Activated T-cell treated with anti-CD3 and anti-CD28 coated beads, Interleukin-2, amount 50 U/mL, for 1 hour (primary cell): ENCODE data around the gene ANKRD18B.
A peak's percentile ranks its signal among the peaks of the same experiment; 100 is the strongest.
"Not testable (repeated sequence)": the region's sequence is repeated elsewhere in the genome, so short reads cannot be mapped to it uniquely, and the experiment has no call there.

Experiments used
- DNase-seq: peaks from one replicate; pipeline ENCODE4 v3.0.0-alpha.2; 2020

The ANKRD18B gene

GRCh38 chr9:33523397-33524305 is at the start of gene ANKRD18B:
Gene ANKRD18B, plus strand, starts transcription at chr9:33524251. Its CDS starts 239 bp downstream, at chr9:33524490.
- peak; percentile 55 for DNase-seq

- no peak for DNase-seq
Measured at GRCh38 chr9:33475357-33475756, 48.7 kb upstream of the ANKRD18B start.

- DNase-seq, result no peak
Measured at GRCh38 chr9:33476503-33476902, 47.5 kb upstream of the ANKRD18B start.

- no peak for DNase-seq
Measured at GRCh38 chr9:33480106-33480505, 43.9 kb upstream of the ANKRD18B start.

- DNase-seq, result no peak
Measured at GRCh38 chr9:33480976-33481375, 43.1 kb upstream of the ANKRD18B start.

- not testable (repeated sequence) for DNase-seq
Measured at GRCh38 chr9:33485312-33485711, 38.7 kb upstream of the ANKRD18B start.

GRCh38 chr9:33489066-33489465 is 35.0 kb upstream of the ANKRD18B start:
- DNase-seq, result no peak

GRCh38 chr9:33493819-33494218 is 30.2 kb upstream of the ANKRD18B start:
- DNase-seq, result not testable (repeated sequence)

- no peak for DNase-seq
Measured at GRCh38 chr9:33498387-33498786, 25.7 kb upstream of the ANKRD18B start.

GRCh38 chr9:33506626-33507370 is 17.3 kb upstream of the ANKRD18B start:
- no peak for DNase-seq

GRCh38 chr9:33510262-33511183 is 13.5 kb upstream of the ANKRD18B start:
- DNase-seq, result peak; percentile 47

GRCh38 chr9:33511184-33511517 is 12.9 kb upstream of the ANKRD18B start:
- DNase-seq, result not testable (repeated sequence)

GRCh38 chr9:33512535-33512934 is 11.5 kb upstream of the ANKRD18B start:
- not testable (repeated sequence) for DNase-seq

- DNase-seq, result not testable (repeated sequence)
Measured at GRCh38 chr9:33515342-33515995, 8.6 kb upstream of the ANKRD18B start.

GRCh38 chr9:33516397-33516796 is 7.7 kb upstream of the ANKRD18B start:
- DNase-seq, result not testable (repeated sequence)

- DNase-seq, result no peak
Measured at GRCh38 chr9:33517373-33517772, 6.7 kb upstream of the ANKRD18B start.

GRCh38 chr9:33517934-33518577 is 6.0 kb upstream of the ANKRD18B start:
- not testable (repeated sequence) for DNase-seq

- DNase-seq, result not testable (repeated sequence)
Measured at GRCh38 chr9:33521861-33522260, 2.2 kb upstream of the ANKRD18B start.

- peak; percentile 22 for DNase-seq
Measured at GRCh38 chr9:33524306-33524947, 376 bp downstream of the ANKRD18B start.

- DNase-seq, result not testable (repeated sequence)
Measured at GRCh38 chr9:33528069-33528468, 4.0 kb downstream of the ANKRD18B start.

GRCh38 chr9:33533958-33534357 is 9.9 kb downstream of the ANKRD18B start:
- DNase-seq, result not testable (repeated sequence)
